B cell (primary cell): ENCODE data around the gene CAMK2A. TPM values are rescaled to one million over a fixed set of nuclear protein-coding genes. Genes with fewer than 3 reads are reported as not detected.

Source experiments
- ATAC-seq: fragments of 200-7000 bp; cut with Tn5 transposase; one replicate; pipeline ENCODE4 v1.10.0; 2021; ENCODE audit warnings: low read depth, mild to moderate bottlenecking, moderate number of reproducible peaks, moderate library complexity
- CTCF ChIA-PET: fragments of 350-600 bp; sonication (Branson Sonifier 250); formaldehyde crosslinking; loops from one replicate; lab custom pipeline; 2021; ENCODE audit warnings: antibody characterized with exemption, inconsistent platforms; lab: Charles Lee
- POLR2A ChIA-PET: fragments of 350-600 bp; sonication (Branson Sonifier 250); formaldehyde crosslinking; loops from one replicate; lab custom pipeline; 2021; ENCODE audit warnings: antibody characterized with exemption; lab: Charles Lee
- DNase-seq: peaks from one replicate; pipeline ENCODE4 v3.0.0; 2013
- H2AFZ ChIP-seq: 2 replicates; pipeline ENCODE4 v1.6.1; 2012; ENCODE audit warnings: mild to moderate bottlenecking, low read depth, low read length; ENCODE audit not compliant: insufficient read depth, poor library complexity, severe bottlenecking
- H3K27ac ChIP-seq, 2 donors: 1 replicate in 1 of 2; 2 replicates in 1 of 2; pipeline ENCODE4 v1.5.1; 2012 to 2013; ENCODE audit warnings: low read length in 2 of 2, mild to moderate bottlenecking in 2 of 2, moderate library complexity in 1 of 2
- H3K27me3 ChIP-seq, 4 experiments: fragments of 200-600 bp in 1 of 4; sonication (generic) in 1 of 4; replicated peaks in 1 of 4; 1 replicate in 2 of 4; 2 replicates in 2 of 4; pipeline versions ENCODE4 v1.6.1 to v1.7.0; 2013 to 2016; ENCODE audit warnings: low read length in 3 of 4, mild to moderate bottlenecking in 2 of 4, mixed read lengths in 1 of 4, moderate library complexity in 1 of 4; ENCODE audit not compliant: insufficient read depth in 4 of 4, control insufficient read depth in 3 of 4; ENCODE audit errors: control extremely low read depth in 1 of 4
- H3K36me3 ChIP-seq, 2 experiments: replicated peaks in 1 of 2; 1 replicate in 1 of 2; 2 replicates in 1 of 2; pipeline versions ENCODE4 v1.6.1 to v1.7.1; 2013; ENCODE audit warnings: low read length in 1 of 2; ENCODE audit not compliant: insufficient read depth in 2 of 2, control insufficient read depth in 1 of 2; ENCODE audit errors: control extremely low read depth in 1 of 2, extremely low read depth in 1 of 2
- H3K4me1 ChIP-seq, 2 donors: fragments of 200-600 bp in 1 of 2; sonication (generic) in 1 of 2; 1 replicate in 1 of 2; 2 replicates in 1 of 2; pipeline versions ENCODE4 v1.5.1 to v1.6.1; 2013 to 2017; ENCODE audit warnings: low read length in 2 of 2; ENCODE audit not compliant: control insufficient read depth in 2 of 2, insufficient read depth in 2 of 2
- H3K4me2 ChIP-seq: replicated peaks from 2 replicates; pipeline ENCODE3; 2012; ENCODE audit warnings: mild to moderate bottlenecking, low read depth, low read length; ENCODE audit not compliant: poor library complexity, severe bottlenecking
- H3K4me3 ChIP-seq, 5 experiments: fragments of 200-600 bp in 1 of 5; sonication (generic) in 1 of 5; 1 replicate in 3 of 5; 2 replicates in 2 of 5; pipeline versions ENCODE4 v1.5.1 to v1.7.0; 2011 to 2016; ENCODE audit warnings: low read length in 4 of 5, mild to moderate bottlenecking in 4 of 5, low read depth in 2 of 5, control low read depth in 1 of 5, moderate library complexity in 1 of 5; ENCODE audit not compliant: insufficient read depth in 1 of 5; ENCODE audit errors: control extremely low read depth in 1 of 5, extremely low read depth in 1 of 5
- H3K79me2 ChIP-seq: fragments of 200-600 bp; sonication (generic); one replicate; pipeline ENCODE4 v1.6.0; 2016; ENCODE audit warnings: low read length; ENCODE audit not compliant: control insufficient read depth, insufficient read depth
- H3K9ac ChIP-seq: fragments of 200-600 bp; sonication (generic); 2 replicates; pipeline ENCODE4 v1.6.1; 2017; ENCODE audit warnings: mild to moderate bottlenecking, low read length, moderate library complexity
- H3K9me3 ChIP-seq, 3 donors: one replicate each; pipeline versions ENCODE4 v1.6.1 to v1.7.1; 2013; ENCODE audit warnings: low read length in 2 of 3; ENCODE audit not compliant: control insufficient read depth in 2 of 3, insufficient read depth in 1 of 3; ENCODE audit errors: control extremely low read depth in 1 of 3
- H4K20me1 ChIP-seq: 2 replicates; pipeline ENCODE4 v1.6.0; 2012; ENCODE audit warnings: mild to moderate bottlenecking, low read length; ENCODE audit not compliant: insufficient read depth, control insufficient read depth, poor library complexity, severe bottlenecking
- H3K27ac Mint-ChIP-seq: one replicate; pipeline ENCODE4 v1.8.0; 2021; ENCODE audit warnings: mixed read lengths
- H3K27me3 Mint-ChIP-seq: one replicate; pipeline ENCODE4 v1.8.0; 2021; ENCODE audit warnings: mixed read lengths
- H3K4me1 Mint-ChIP-seq: one replicate; pipeline ENCODE4 v1.8.0; 2021; ENCODE audit warnings: mixed read lengths
- H3K4me3 Mint-ChIP-seq: one replicate; pipeline ENCODE4 v1.8.0; 2021; ENCODE audit warnings: mixed read lengths
- H3K9me3 Mint-ChIP-seq: one replicate; pipeline ENCODE4 v1.8.0; 2022; ENCODE audit warnings: mixed read lengths; ENCODE audit not compliant: insufficient read depth
- EZH2 ChIP-seq: IDR thresholded peaks from 2 replicates; pipeline ENCODE4 v1.6.1; 2012; ENCODE audit warnings: borderline replicate concordance, low read depth, mild to moderate bottlenecking, moderate library complexity, low read length; ENCODE audit not compliant: insufficient read depth, poor library complexity, severe bottlenecking
- WGBS: methylation state at CpG from one replicate; pipeline ENCODE4 v1.1.5; 2013; ENCODE audit warnings: missing lambda C conversion rate; ENCODE audit not compliant: insufficient coverage; 5-methylcytosine and 5-hydroxymethylcytosine counted together
- intact Hi-C: fragments of 100-400 bp; cut with micrococcal nuclease; formaldehyde crosslinking; loops from one replicate; pipeline ENCODE4 v1.10.0; 2022
- polyA plus RNA-seq: library from polyadenylated mRNA; depleted of rRNA; stranded (reverse); fragments of >200 nt; gene quantifications from 2 replicates; pipeline ENCODE4 v1.2.3, GENCODE V29; 2012
- total RNA-seq, 2 donors: library from RNA; stranded (reverse); fragments of 120-200 nt in 1 of 2; gene quantifications; 1 replicate in 1 of 2; 2 replicates in 1 of 2; pipeline versions ENCODE4 v1.2.3 to v1.2.4, GENCODE V29; 2013 to 2022
- TF ChIP-seq, protein P1 (sequence below): fragments of 200-600 bp; IDR thresholded peaks from one replicate; pipeline ENCODE4 v1.8.0; 2022; ENCODE audit warnings: antibody characterized with exemption, mild to moderate bottlenecking

The CAMK2A gene
- total and polyA plus RNA-seq, 2 donors (not counting 1 experiment from before 2014, with no cell fraction given) = not detected

DNA sequence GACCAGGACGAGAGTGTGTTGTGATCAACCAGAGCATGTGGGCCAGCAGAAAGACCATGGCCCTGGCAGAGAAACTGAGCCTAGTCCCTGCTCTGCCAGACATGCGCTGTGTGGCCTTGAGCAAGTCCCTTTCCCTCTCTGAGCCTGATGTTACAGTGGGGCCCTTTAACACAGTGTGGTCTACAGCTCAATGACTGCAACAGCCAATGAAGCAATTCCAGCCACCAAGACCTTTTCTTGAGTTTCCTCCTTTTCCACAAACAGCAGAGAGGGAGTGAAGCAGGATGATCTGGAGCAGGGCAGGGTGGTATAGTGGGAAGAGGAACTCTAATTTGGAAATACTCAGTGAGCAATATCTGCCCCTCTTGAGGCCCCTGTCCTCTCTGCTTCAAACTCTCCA lies 38.9 kb upstream of the CAMK2A start:
- Mint-ChIP-seq H3K9me3 (no peaks in the 10 kb centered on the region), H3K4me1 (no peaks in the 10 kb centered on the region), H3K27me3 (peaks cover 9% of the 10 kb centered on the region), H3K4me3 (no peak overlapping the region), H3K27ac (no peak overlapping the region)
- Histone ChIP-seq H3K27me3 (no peaks in the 10 kb centered on the region), H3K9me3 (no peaks in the 10 kb centered on the region), H3K4me2 (no peak overlapping the region), H3K36me3 (no peaks in the 10 kb centered on the region), H2AFZ (no peak overlapping the region), H3K4me3 (no peak overlapping the region), H3K27ac (no peak overlapping the region), H3K79me2 (no peaks in the 10 kb centered on the region), H4K20me1 (no peaks in the 10 kb centered on the region), H3K4me1 (no peaks in the 10 kb centered on the region), H3K9ac (no peak overlapping the region)
- WGBS = 90% methylated on average over 2 of the region's 2 CpGs
- ATAC-seq (no peak), DNase-seq (no peak)
- POLR2A ChIA-PET = no interaction called here
- intact Hi-C loops = no loop called here
- CTCF ChIA-PET = interaction anchor here (1.2 kb wide), 1 partner anchor 9 kb away, joined by 3 read pairs; no protein-coding TSS in a partner anchor
- TF ChIP-seq, protein P1, sequence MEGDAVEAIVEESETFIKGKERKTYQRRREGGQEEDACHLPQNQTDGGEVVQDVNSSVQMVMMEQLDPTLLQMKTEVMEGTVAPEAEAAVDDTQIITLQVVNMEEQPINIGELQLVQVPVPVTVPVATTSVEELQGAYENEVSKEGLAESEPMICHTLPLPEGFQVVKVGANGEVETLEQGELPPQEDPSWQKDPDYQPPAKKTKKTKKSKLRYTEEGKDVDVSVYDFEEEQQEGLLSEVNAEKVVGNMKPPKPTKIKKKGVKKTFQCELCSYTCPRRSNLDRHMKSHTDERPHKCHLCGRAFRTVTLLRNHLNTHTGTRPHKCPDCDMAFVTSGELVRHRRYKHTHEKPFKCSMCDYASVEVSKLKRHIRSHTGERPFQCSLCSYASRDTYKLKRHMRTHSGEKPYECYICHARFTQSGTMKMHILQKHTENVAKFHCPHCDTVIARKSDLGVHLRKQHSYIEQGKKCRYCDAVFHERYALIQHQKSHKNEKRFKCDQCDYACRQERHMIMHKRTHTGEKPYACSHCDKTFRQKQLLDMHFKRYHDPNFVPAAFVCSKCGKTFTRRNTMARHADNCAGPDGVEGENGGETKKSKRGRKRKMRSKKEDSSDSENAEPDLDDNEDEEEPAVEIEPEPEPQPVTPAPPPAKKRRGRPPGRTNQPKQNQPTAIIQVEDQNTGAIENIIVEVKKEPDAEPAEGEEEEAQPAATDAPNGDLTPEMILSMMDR = no peak
- TF ChIP-seq EZH2 = no peak

DNA sequence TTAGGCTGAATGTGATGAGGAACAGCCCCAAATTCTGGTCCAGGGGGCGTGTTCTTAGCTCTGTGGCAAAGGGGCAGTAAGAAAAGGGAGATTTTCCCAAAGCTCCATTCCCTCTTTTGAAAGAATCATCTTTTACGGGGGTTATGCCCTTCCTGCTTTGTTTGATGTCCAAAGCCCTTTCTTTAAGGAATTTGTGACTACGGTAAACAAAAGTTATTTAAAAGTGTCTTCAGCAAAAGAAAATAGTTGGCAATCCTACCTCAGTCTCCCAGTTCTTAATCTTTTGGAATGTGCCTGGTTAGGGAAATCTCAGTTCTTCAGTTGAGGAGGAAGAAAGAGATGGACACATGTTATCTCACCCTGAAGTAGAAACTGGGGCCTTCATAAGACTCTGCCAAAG lies 37.6 kb upstream of the CAMK2A start:
- intact Hi-C loops = no loop called here
- Mint-ChIP-seq H3K4me1 (no peaks in the 10 kb centered on the region), H3K27me3 (peaks cover 9% of the 10 kb centered on the region), H3K4me3 (no peak overlapping the region), H3K27ac (no peak overlapping the region), H3K9me3 (no peaks in the 10 kb centered on the region)
- ChIA-PET POLR2A (no interaction called here), CTCF (interaction anchor here (1.2 kb wide), 1 partner anchor 10 kb away, joined by 3 read pairs; no protein-coding TSS in a partner anchor)
- Histone ChIP-seq H3K79me2 (no peaks in the 10 kb centered on the region), H3K27me3 (no peaks in the 10 kb centered on the region), H3K4me3 (no peak overlapping the region), H4K20me1 (no peaks in the 10 kb centered on the region), H2AFZ (no peak overlapping the region), H3K9me3 (no peaks in the 10 kb centered on the region), H3K27ac (no peak overlapping the region), H3K9ac (no peak overlapping the region), H3K4me2 (no peak overlapping the region), H3K36me3 (no peaks in the 10 kb centered on the region), H3K4me1 (no peaks in the 10 kb centered on the region)
- ATAC-seq (no peak), DNase-seq (no peak)
- WGBS = 40% methylated on average over 1 of the region's 3 CpGs
- no peak for TF ChIP-seq EZH2
- TF ChIP-seq, protein P1 = no peak
